ENCODE measurements around the gene WARS2. TPM values are rescaled to one million over a fixed set of nuclear protein-coding genes. Genes with fewer than 3 reads are reported as not detected.

Gene WARS2
- total RNA-seq, 1 donor: 23.9 TPM

- DNase-seq (ENCODE audit: insufficient read length, low spot score, missing footprints): no peak
- Histone ChIP-seq H3K36me3 (ENCODE audit: insufficient read depth, low read length) (no peaks in the 10 kb centered on the region), H3K9me3 (ENCODE audit: low read depth, low read length) (peaks cover 3% of the 10 kb centered on the region), H3K79me2 (ENCODE audit: insufficient read depth, low read length) (no peaks in the 10 kb centered on the region), H3K4me1 (ENCODE audit: insufficient read depth, low read length) (peaks cover 18% of the 10 kb centered on the region), H2AFZ (ENCODE audit: low read length) (no peak overlapping the region), H3K27ac (ENCODE audit: low read depth, low read length) (no peak overlapping the region), H3K4me3 (ENCODE audit: insufficient read depth, low read length) (no peak overlapping the region), H3K27me3 (ENCODE audit: insufficient read depth, low read length) (peaks cover 14% of the 10 kb centered on the region), H4K20me1 (ENCODE audit: insufficient read depth, low read length) (no peaks in the 10 kb centered on the region), H3K4me2 (ENCODE audit: insufficient read depth, low read length) (no peak overlapping the region)
- TF ChIP-seq CTCF (IDR thresholded peaks at IDR 0.05; ENCODE audit: extremely low read depth, low read depth, low read length): no peak
Measured at GRCh38 chr1:119003413-119004128, 136.9 kb downstream of the WARS2 start.

GRCh38 chr1:119002028-119002686, 138.3 kb downstream of the WARS2 start:
- Histone ChIP-seq H3K79me2 (ENCODE audit: insufficient read depth, low read length) (no peaks in the 10 kb centered on the region), H3K4me3 (ENCODE audit: insufficient read depth, low read length) (peak overlapping the region; percentile 38), H2AFZ (ENCODE audit: low read length) (peak overlapping the region; percentile 87), H4K20me1 (ENCODE audit: insufficient read depth, low read length) (no peaks in the 10 kb centered on the region), H3K27me3 (ENCODE audit: insufficient read depth, low read length) (peaks cover 14% of the 10 kb centered on the region), H3K4me1 (ENCODE audit: insufficient read depth, low read length) (peaks cover 15% of the 10 kb centered on the region), H3K36me3 (ENCODE audit: insufficient read depth, low read length) (no peaks in the 10 kb centered on the region), H3K4me2 (ENCODE audit: insufficient read depth, low read length) (peak overlapping the region; percentile 86), H3K27ac (ENCODE audit: low read depth, low read length) (peak overlapping the region; percentile 39), H3K9me3 (ENCODE audit: low read depth, low read length) (peaks cover 3% of the 10 kb centered on the region)
- no peak for TF ChIP-seq CTCF (IDR thresholded peaks at IDR 0.05; ENCODE audit: extremely low read depth, low read depth, low read length)
- peak; percentile 99 for DNase-seq (ENCODE audit: insufficient read length, low spot score, missing footprints)

GRCh38 chr1:119001181-119002027, 139.0 kb downstream of the WARS2 start:
- DNase-seq (ENCODE audit: insufficient read length, low spot score, missing footprints): peak; percentile 88
- H3K9me3 ChIP-seq (ENCODE audit: low read depth, low read length): peaks cover 2% of the 10 kb centered on the region
- H3K4me2 ChIP-seq (ENCODE audit: insufficient read depth, low read length): peak overlapping the region; percentile 86
- no peak for TF ChIP-seq CTCF (IDR thresholded peaks at IDR 0.05; ENCODE audit: extremely low read depth, low read depth, low read length)
- H3K27ac ChIP-seq (ENCODE audit: low read depth, low read length): peak overlapping the region; percentile 39
- peaks cover 15% of the 10 kb centered on the region for H3K4me1 ChIP-seq (ENCODE audit: insufficient read depth, low read length)
- peak overlapping the region; percentile 87 for H2AFZ ChIP-seq (ENCODE audit: low read length)
- no peaks in the 10 kb centered on the region for H4K20me1 ChIP-seq (ENCODE audit: insufficient read depth, low read length)
- peaks cover 10% of the 10 kb centered on the region for H3K27me3 ChIP-seq (ENCODE audit: insufficient read depth, low read length)
- H3K4me3 ChIP-seq (ENCODE audit: insufficient read depth, low read length): peak overlapping the region; percentile 61
- no peaks in the 10 kb centered on the region for H3K36me3 ChIP-seq (ENCODE audit: insufficient read depth, low read length)
- H3K79me2 ChIP-seq (ENCODE audit: insufficient read depth, low read length): no peaks in the 10 kb centered on the region

All from osteoblast (primary cell).